Suprapubic skin (tissue), 4 donors: Measurements from ENCODE around the gene AP2A1. TPM values are rescaled to one million over a fixed set of nuclear protein-coding genes. Genes with fewer than 3 reads are reported as not detected.

Experiments
- DNase-seq, 2 donors: peaks; one replicate each; pipeline ENCODE4 v3.0.0-alpha.2; 2019; ENCODE audit warnings: low spot score in 2 of 2
- H3K27ac ChIP-seq: fragments of 200-600 bp; sonication (generic); one replicate; pipeline ENCODE4 v1.5.1; 2019
- H3K27me3 ChIP-seq: fragments of 200-600 bp; sonication (generic); one replicate; pipeline ENCODE4 v1.5.1; 2019
- H3K36me3 ChIP-seq: fragments of 200-600 bp; sonication (generic); one replicate; pipeline ENCODE4 v1.5.1; 2019
- H3K4me1 ChIP-seq: fragments of 200-600 bp; sonication (generic); one replicate; pipeline ENCODE4 v1.5.1; 2019
- H3K4me3 ChIP-seq: fragments of 200-600 bp; sonication (generic); one replicate; pipeline ENCODE4 v1.5.1; 2019; ENCODE audit warnings: mild to moderate bottlenecking
- H3K9me3 ChIP-seq: fragments of 200-600 bp; sonication (generic); one replicate; pipeline ENCODE4 v1.5.1; 2019
- EP300 ChIP-seq: sonication (generic); formaldehyde crosslinking; IDR thresholded peaks from one replicate; pipeline ENCODE4 v1.6.1; 2017; ENCODE audit warnings: antibody characterized with exemption
- POLR2A ChIP-seq, 2 donors: fragments of 450-650 bp; IDR thresholded peaks; one replicate each; pipeline ENCODE4 v1.6.1; 2017; ENCODE audit warnings: antibody characterized with exemption in 2 of 2, mild to moderate bottlenecking in 2 of 2, moderate library complexity in 2 of 2
- POLR2AphosphoS5 ChIP-seq, 3 donors: sonication (generic); formaldehyde crosslinking; IDR thresholded peaks; one replicate each; pipeline ENCODE4 v1.6.1; 2017; ENCODE audit warnings: antibody characterized with exemption in 3 of 3
- WGBS: methylation state at CpG from one replicate; pipeline ENCODE4 v1.1.5; 2018; 5-methylcytosine and 5-hydroxymethylcytosine counted together
- total RNA-seq, 4 donors: library from RNA; depleted of rRNA; stranded (reverse); fragments of >200 nt; gene quantifications; one replicate each; pipeline ENCODE4 v1.1.0, GENCODE V29; 2016
- TF ChIP-seq, protein P1 (sequence below), 2 donors: fragments of 200-600 bp in 1 of 2; fragments of 450-650 bp in 1 of 2; sonication (generic) in 1 of 2; IDR thresholded peaks; one replicate each; pipeline ENCODE4 v1.5.1; 2016 to 2019; ENCODE audit warnings: antibody characterized with exemption in 2 of 2, mild to moderate bottlenecking in 1 of 2, moderate library complexity in 1 of 2

Gene AP2A1
- total RNA-seq, 4 donors from 2014 or later = 78.1 to 101 (median 93.4) TPM

DNA sequence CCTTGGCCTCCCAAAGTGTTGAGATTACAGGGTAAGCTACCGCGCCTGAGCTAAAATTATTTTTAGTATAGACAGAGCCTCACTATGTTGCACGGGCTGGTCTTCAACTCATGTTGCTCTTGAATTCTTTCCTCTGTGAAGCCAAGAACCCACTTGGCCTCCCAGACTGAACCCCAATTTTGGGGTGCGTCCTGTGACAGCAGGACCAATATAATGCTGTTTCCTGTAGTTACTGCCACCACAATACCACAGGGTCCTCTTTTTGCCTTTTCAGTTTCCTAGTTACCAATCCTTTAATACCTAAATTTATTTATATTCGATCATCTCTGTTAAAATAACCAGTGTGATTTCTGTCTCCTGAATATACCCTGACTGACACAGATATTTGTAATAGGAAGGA lies 36.6 kb upstream of the AP2A1 start:
- Histone ChIP-seq H3K4me1 (peaks cover 7% of the 10 kb centered on the region), H3K27me3 (no peaks in the 10 kb centered on the region), H3K9me3 (no peaks in the 10 kb centered on the region), H3K27ac (no peak overlapping the region), H3K36me3 (no peaks in the 10 kb centered on the region), H3K4me3 (no peak overlapping the region)
- DNase-seq = no peak
- TF ChIP-seq, protein P1, sequence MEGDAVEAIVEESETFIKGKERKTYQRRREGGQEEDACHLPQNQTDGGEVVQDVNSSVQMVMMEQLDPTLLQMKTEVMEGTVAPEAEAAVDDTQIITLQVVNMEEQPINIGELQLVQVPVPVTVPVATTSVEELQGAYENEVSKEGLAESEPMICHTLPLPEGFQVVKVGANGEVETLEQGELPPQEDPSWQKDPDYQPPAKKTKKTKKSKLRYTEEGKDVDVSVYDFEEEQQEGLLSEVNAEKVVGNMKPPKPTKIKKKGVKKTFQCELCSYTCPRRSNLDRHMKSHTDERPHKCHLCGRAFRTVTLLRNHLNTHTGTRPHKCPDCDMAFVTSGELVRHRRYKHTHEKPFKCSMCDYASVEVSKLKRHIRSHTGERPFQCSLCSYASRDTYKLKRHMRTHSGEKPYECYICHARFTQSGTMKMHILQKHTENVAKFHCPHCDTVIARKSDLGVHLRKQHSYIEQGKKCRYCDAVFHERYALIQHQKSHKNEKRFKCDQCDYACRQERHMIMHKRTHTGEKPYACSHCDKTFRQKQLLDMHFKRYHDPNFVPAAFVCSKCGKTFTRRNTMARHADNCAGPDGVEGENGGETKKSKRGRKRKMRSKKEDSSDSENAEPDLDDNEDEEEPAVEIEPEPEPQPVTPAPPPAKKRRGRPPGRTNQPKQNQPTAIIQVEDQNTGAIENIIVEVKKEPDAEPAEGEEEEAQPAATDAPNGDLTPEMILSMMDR (IDR thresholded peaks at IDR 0.05) = no peak
- TF ChIP-seq POLR2AphosphoS5 (IDR thresholded peaks at IDR 0.05) (no peak), POLR2A (IDR thresholded peaks at IDR 0.05) (no peak), EP300 (no peak)
- 83% methylated on average over 5 of the region's 5 CpGs for WGBS

GRCh38 chr19:49738268-49738667 lies 28.5 kb upstream of the AP2A1 start:
- 63% methylated on average over 4 of the region's 4 CpGs for WGBS

GRCh38 chr19:49739098-49739497 lies 27.7 kb upstream of the AP2A1 start:
- Histone ChIP-seq H3K9me3 (no peaks in the 10 kb centered on the region), H3K36me3 (no peaks in the 10 kb centered on the region), H3K27me3 (no peaks in the 10 kb centered on the region), H3K4me3 (no peak overlapping the region), H3K27ac (no peak overlapping the region), H3K4me1 (peaks cover 3% of the 10 kb centered on the region)
- TF ChIP-seq POLR2AphosphoS5 (IDR thresholded peaks at IDR 0.05) (no peak), POLR2A (IDR thresholded peaks at IDR 0.05) (no peak), EP300 (no peak)
- TF ChIP-seq, protein P1 (IDR thresholded peaks at IDR 0.05) = no peak
- DNase-seq = no peak
- WGBS = 83% methylated on average over 1 of the region's 1 CpG

More at GRCh38 chr19:49738268-49738667, 28.5 kb upstream of the AP2A1 start:
- no peaks in the 10 kb centered on the region for H3K36me3 ChIP-seq
- no peak overlapping the region for H3K27ac ChIP-seq
- no peaks in the 10 kb centered on the region for H3K27me3 ChIP-seq
- peaks cover 3% of the 10 kb centered on the region for H3K4me1 ChIP-seq
- TF ChIP-seq POLR2AphosphoS5 (IDR thresholded peaks at IDR 0.05) = no peak
- TF ChIP-seq POLR2A (IDR thresholded peaks at IDR 0.05) = no peak
- TF ChIP-seq EP300 = no peak
- H3K9me3 ChIP-seq = no peaks in the 10 kb centered on the region
- no peak for DNase-seq
- no peak overlapping the region for H3K4me3 ChIP-seq

- Histone ChIP-seq H3K4me1 (peaks cover 3% of the 10 kb centered on the region), H3K27ac (no peak overlapping the region), H3K36me3 (no peaks in the 10 kb centered on the region), H3K27me3 (no peaks in the 10 kb centered on the region), H3K9me3 (no peaks in the 10 kb centered on the region), H3K4me3 (no peak overlapping the region)
- no peak for TF ChIP-seq POLR2A (IDR thresholded peaks at IDR 0.05)
- TF ChIP-seq, protein P1 (IDR thresholded peaks at IDR 0.05) = no peak
- no peak for TF ChIP-seq POLR2AphosphoS5 (IDR thresholded peaks at IDR 0.05)
- no peak for TF ChIP-seq EP300
- DNase-seq = no peak
- 59% methylated on average over 10 of the region's 10 CpGs for WGBS
Observed at GRCh38 chr19:49739933-49740332, 26.9 kb upstream of the AP2A1 start.

DNA sequence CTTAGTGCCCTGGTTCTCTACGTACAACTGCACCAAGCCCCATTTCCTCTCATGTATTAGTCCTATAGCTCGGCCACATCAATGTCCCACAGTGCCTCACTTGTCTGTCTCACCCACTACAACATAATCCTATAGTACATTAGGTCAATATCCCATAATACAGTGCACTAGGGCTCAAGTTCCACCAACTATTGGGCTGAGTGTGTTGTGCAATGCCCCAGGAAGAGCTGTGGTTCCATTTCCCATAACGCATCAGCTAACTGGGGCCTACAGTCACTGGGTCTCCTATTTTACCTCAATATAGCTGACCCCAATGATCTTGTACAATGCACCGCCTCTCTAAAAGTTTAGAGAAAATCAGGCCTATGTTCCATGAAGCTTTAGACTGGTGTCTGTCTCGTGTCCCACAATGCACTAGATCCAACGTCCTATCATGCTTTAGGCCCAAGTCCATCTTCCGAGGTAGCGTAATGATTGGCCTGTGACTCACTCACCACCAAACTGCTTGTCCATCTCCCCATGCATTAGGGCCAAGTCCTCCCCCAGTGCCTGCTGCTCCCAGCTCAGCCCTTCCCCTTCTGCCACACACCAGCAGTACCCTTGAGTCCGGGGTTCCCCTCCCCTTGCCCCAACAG lies 25.5 kb upstream of the AP2A1 start:
- no peak for TF ChIP-seq POLR2AphosphoS5 (IDR thresholded peaks at IDR 0.05)
- no peak for TF ChIP-seq EP300
- TF ChIP-seq, protein P1 (IDR thresholded peaks at IDR 0.05) = no peak
- no peak for TF ChIP-seq POLR2A (IDR thresholded peaks at IDR 0.05)
- Histone ChIP-seq H3K9me3 (no peaks in the 10 kb centered on the region), H3K4me3 (no peak overlapping the region), H3K27ac (no peak overlapping the region), H3K36me3 (no peaks in the 10 kb centered on the region), H3K27me3 (no peaks in the 10 kb centered on the region), H3K4me1 (peaks cover 3% of the 10 kb centered on the region)
- WGBS = 91% methylated on average over 5 of the region's 9 CpGs
- no peak for DNase-seq
